Esophagus (tissue), 2 donors: Measurements from ENCODE around the gene ESR1. TPM values are rescaled to one million over a fixed set of nuclear protein-coding genes. Genes with fewer than 3 reads are reported as not detected.

Experiments
- H3K27ac ChIP-seq, 2 donors: one replicate each; pipeline ENCODE4 v1.5.1; 2013; ENCODE audit warnings: low read depth in 2 of 2, mild to moderate bottlenecking in 2 of 2, inconsistent platforms in 1 of 2, low read length in 1 of 2, moderate library complexity in 1 of 2
- H3K27me3 ChIP-seq, 2 donors: one replicate each; pipeline ENCODE4 v1.6.1; 2013; ENCODE audit warnings: low read length in 2 of 2, control low read depth in 1 of 2, mild to moderate bottlenecking in 1 of 2; ENCODE audit not compliant: insufficient read depth in 2 of 2, control insufficient read depth in 1 of 2
- H3K36me3 ChIP-seq, 2 donors: one replicate each; pipeline ENCODE4 v1.6.1; 2013; ENCODE audit warnings: low read length in 1 of 2; ENCODE audit not compliant: control insufficient read depth in 2 of 2, insufficient read depth in 2 of 2
- H3K4me1 ChIP-seq, 2 donors: one replicate each; pipeline ENCODE4 v1.6.1; 2013; ENCODE audit warnings: low read length in 1 of 2; ENCODE audit not compliant: control insufficient read depth in 2 of 2, insufficient read depth in 2 of 2
- H3K4me3 ChIP-seq, 2 donors: one replicate each; pipeline ENCODE4 v1.5.1; 2013; ENCODE audit warnings: low read length in 2 of 2, mild to moderate bottlenecking in 2 of 2, low read depth in 1 of 2, moderate library complexity in 1 of 2
- H3K9me3 ChIP-seq, 2 donors: one replicate each; pipeline ENCODE4 v1.6.1; 2013; ENCODE audit warnings: mild to moderate bottlenecking in 2 of 2, low read depth in 1 of 2, low read length in 1 of 2, moderate library complexity in 1 of 2; ENCODE audit not compliant: control insufficient read depth in 2 of 2, insufficient read depth in 1 of 2
- WGBS, 2 donors: extraction: QIAGEN DNeasy Blood & Tissue Kit; methylation state at CpG; one replicate each; pipeline ENCODE4 v1.1.7; 2013; 5-methylcytosine and 5-hydroxymethylcytosine counted together
- polyA plus RNA-seq, 2 donors: library from polyadenylated mRNA; stranded (reverse); fragments of 200-250 nt; gene quantifications; one replicate each; pipeline ENCODE4 v1.2.3, GENCODE V29; 2013
- donor health status: healthy with polysubstance abuse.
- donor health status: Bipolar disorder and iron deficiency.

The ESR1 gene
- polyA plus RNA-seq, 2 donors = 0.05 to 0.14 TPM

DNA sequence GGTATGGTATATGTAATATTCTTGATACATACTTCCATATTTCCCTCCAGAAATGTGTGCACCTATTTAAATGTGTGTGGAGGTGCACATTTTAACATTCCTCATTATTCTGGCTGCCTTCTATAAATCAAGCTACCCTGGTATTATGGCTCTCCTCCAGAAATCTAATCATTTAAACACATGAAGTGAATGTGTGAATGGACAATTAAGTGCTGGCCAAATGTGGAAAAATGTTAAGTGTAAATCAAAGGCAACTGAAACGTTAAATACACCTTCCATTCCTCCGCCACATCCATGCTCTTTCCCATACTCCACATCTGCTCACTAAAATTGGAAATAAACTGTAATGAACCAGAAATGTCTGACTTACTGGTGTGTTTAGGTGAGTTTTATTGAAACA lies 24.9 kb upstream of the ESR1 start:
- H3K27me3 ChIP-seq = no peaks in the 10 kb centered on the region
- WGBS, 2 donors = 71 to 77% methylated on average over 2 of the region's 2 CpGs
- H3K4me1 ChIP-seq = no peaks in the 10 kb centered on the region
- H3K9me3 ChIP-seq = peaks cover 0 to 3% of the 10 kb centered on the region in 2 donors
- H3K36me3 ChIP-seq = no peaks in the 10 kb centered on the region
- no peak overlapping the region for H3K4me3 ChIP-seq
- no peak overlapping the region for H3K27ac ChIP-seq

DNA sequence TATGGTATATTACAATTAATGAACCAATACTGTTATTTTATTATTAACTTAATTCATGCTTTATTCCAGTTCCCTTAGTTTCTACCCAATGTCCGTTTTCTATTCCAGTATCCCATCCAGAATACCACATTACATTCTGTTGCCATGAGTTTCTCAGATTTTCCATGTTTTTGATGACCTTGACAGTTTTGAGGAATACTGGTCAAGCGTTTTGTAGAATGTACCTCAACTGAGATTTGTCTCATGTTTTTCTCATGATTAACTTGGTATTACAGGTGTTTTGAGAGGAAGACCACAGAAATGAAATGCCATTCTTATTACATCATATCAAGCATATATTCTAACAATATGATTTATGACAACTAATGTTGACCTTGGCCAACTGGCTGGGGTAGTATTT lies 23.8 kb upstream of the ESR1 start:
- 65 to 77% methylated on average over 2 of the region's 2 CpGs for WGBS, 2 donors
- no peak overlapping the region for H3K27ac ChIP-seq
- H3K36me3 ChIP-seq = no peaks in the 10 kb centered on the region
- no peaks in the 10 kb centered on the region for H3K27me3 ChIP-seq
- peaks cover 0 to 3% of the 10 kb centered on the region in 2 donors for H3K9me3 ChIP-seq
- no peaks in the 10 kb centered on the region for H3K4me1 ChIP-seq
- H3K4me3 ChIP-seq = no peak overlapping the region

- peaks cover 0 to 3% of the 10 kb centered on the region in 2 donors for H3K9me3 ChIP-seq
- H3K4me3 ChIP-seq = no peak overlapping the region
- no peak overlapping the region for H3K27ac ChIP-seq
- no peaks in the 10 kb centered on the region for H3K4me1 ChIP-seq
- no peaks in the 10 kb centered on the region for H3K36me3 ChIP-seq
- no peaks in the 10 kb centered on the region for H3K27me3 ChIP-seq
These were observed 22.9 kb upstream of the ESR1 start for GRCh38 chr6:151784441-151785214.

- WGBS, 2 donors = 72 to 73% methylated on average over 5 of the region's 5 CpGs
- no peaks in the 10 kb centered on the region for H3K27me3 ChIP-seq
- H3K9me3 ChIP-seq = no peaks in the 10 kb centered on the region
- no peaks in the 10 kb centered on the region for H3K4me1 ChIP-seq
- no peak overlapping the region for H3K4me3 ChIP-seq
- no peak overlapping the region for H3K27ac ChIP-seq
- no peaks in the 10 kb centered on the region for H3K36me3 ChIP-seq
These were observed 10.5 kb upstream of the ESR1 start for GRCh38 chr6:151796842-151797530.

- 68 to 76% methylated on average over 9 of the region's 9 CpGs for WGBS, 2 donors
- Histone ChIP-seq H3K36me3 (no peaks in the 10 kb centered on the region), H3K4me1 (peaks cover 11 to 14% of the 10 kb centered on the region in 2 donors)
These were observed 3.7 kb upstream of the ESR1 start for GRCh38 chr6:151803743-151804142.

DNA sequence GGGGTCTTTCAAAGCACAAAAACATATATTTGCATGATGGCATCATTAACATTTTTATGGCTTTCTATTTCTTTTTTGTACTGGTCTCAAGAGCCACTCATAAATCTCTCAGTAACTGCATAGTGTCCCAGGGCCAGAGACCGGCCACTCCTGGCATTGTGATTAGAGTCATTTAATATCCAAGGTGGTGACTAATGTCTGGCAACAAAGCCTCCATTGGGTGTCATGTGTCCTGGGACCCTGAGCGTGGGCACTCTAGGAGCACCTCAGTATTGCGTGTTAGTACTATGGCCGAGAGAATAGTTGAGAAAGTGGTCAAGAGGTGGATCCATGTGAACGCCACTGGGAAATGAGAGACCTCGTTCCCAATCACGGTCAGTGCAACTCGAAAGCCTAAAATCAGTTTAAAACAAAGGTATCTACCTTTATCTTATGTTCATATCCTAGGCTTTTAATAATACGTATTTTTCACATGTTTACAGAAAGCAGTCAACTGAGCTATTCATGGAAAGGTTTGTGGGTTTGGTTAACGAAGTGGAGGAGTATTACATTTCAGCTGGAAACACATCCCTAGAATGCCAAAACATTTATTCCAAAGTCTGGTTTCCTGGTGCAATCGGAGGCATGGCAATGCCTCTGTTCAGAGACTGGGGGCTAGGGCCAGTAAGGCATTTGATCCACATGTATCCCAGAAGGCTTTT lies 2.7 kb upstream of the ESR1 start:
- peaks cover 0 to 8% of the 10 kb centered on the region in 2 donors for H3K27me3 ChIP-seq
- H3K4me1 ChIP-seq = peaks cover 11 to 14% of the 10 kb centered on the region in 2 donors
- H3K27ac ChIP-seq = no peak overlapping the region
- no peaks in the 10 kb centered on the region for H3K36me3 ChIP-seq
- no peak overlapping the region for H3K4me3 ChIP-seq
- 86 to 88% methylated on average over 11 of the region's 11 CpGs for WGBS, 2 donors
- no peaks in the 10 kb centered on the region for H3K9me3 ChIP-seq

More at GRCh38 chr6:151803743-151804142, 3.7 kb upstream of the ESR1 start:
- no peak overlapping the region for H3K4me3 ChIP-seq
- no peak overlapping the region for H3K27ac ChIP-seq
- H3K27me3 ChIP-seq = peaks cover 0 to 4% of the 10 kb centered on the region in 2 donors
- H3K9me3 ChIP-seq = no peaks in the 10 kb centered on the region

DNA sequence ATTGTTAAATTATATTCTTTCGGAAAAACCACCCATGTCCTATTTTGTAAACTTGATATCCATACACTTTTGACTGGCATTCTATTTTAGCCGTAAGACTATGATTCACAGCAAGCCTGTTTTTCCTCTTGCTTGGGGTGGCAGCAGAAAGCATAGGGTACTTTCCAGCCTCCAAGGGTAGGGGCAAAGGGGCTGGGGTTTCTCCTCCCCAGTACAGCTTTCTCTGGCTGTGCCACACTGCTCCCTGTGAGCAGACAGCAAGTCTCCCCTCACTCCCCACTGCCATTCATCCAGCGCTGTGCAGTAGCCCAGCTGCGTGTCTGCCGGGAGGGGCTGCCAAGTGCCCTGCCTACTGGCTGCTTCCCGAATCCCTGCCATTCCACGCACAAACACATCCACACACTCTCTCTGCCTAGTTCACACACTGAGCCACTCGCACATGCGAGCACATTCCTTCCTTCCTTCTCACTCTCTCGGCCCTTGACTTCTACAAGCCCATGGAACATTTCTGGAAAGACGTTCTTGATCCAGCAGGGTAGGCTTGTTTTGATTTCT lies 2.1 kb upstream of the ESR1 start:
- Histone ChIP-seq H3K9me3 (no peaks in the 10 kb centered on the region), H3K27ac (no peak overlapping the region), H3K4me3 (no peak overlapping the region), H3K27me3 (peaks cover 0 to 8% of the 10 kb centered on the region in 2 donors), H3K4me1 (peaks cover 11 to 14% of the 10 kb centered on the region in 2 donors), H3K36me3 (no peaks in the 10 kb centered on the region)
- WGBS, 2 donors = 32 to 43% methylated on average over 11 of the region's 11 CpGs

DNA sequence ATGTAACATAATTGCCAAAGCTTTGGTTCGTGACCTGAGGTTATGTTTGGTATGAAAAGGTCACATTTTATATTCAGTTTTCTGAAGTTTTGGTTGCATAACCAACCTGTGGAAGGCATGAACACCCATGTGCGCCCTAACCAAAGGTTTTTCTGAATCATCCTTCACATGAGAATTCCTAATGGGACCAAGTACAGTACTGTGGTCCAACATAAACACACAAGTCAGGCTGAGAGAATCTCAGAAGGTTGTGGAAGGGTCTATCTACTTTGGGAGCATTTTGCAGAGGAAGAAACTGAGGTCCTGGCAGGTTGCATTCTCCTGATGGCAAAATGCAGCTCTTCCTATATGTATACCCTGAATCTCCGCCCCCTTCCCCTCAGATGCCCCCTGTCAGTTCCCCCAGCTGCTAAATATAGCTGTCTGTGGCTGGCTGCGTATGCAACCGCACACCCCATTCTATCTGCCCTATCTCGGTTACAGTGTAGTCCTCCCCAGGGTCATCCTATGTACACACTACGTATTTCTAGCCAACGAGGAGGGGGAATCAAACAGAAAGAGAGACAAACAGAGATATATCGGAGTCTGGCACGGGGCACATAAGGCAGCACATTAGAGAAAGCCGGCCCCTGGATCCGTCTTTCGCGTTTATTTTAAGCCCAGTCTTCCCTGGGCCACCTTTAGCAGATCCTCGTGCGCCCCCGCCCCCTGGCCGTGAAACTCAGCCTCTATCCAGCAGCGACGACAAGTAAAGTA lies 547 bp upstream of the ESR1 start:
- peak overlapping the region; percentile 38 to 44 for H3K4me3 ChIP-seq
- peaks cover 4 to 8% of the 10 kb centered on the region in 2 donors for H3K27me3 ChIP-seq
- 15 to 16% methylated on average over 20 of the region's 20 CpGs for WGBS, 2 donors
- H3K27ac ChIP-seq = no peak overlapping the region
- H3K36me3 ChIP-seq = no peaks in the 10 kb centered on the region
- peaks cover 11 to 14% of the 10 kb centered on the region in 2 donors for H3K4me1 ChIP-seq
- no peaks in the 10 kb centered on the region for H3K9me3 ChIP-seq
